Cardiac muscle cell (in vitro differentiated cells and primary cell): ENCODE measurements around the gene TTBK1. TPM values are rescaled to one million over a fixed set of nuclear protein-coding genes. Genes with fewer than 3 reads are reported as not detected.

ENCODE experiments used
- DNase-seq, 2 donors: peaks; one replicate each; pipeline versions ENCODE4 v3.0.0 to v3.0.0-alpha.2; 2010 to 2017; ENCODE audit warnings: low read depth in 1 of 2, low spot score in 1 of 2
- H3K27ac ChIP-seq: fragments of 200-600 bp; sonication (generic); 2 replicates; pipeline ENCODE4 v1.5.1; 2016
- H3K27me3 ChIP-seq: fragments of 200-600 bp; sonication (generic); 2 replicates; pipeline ENCODE4 v1.6.0; 2016; ENCODE audit warnings: control low read depth
- H3K36me3 ChIP-seq: fragments of 200-600 bp; sonication (generic); 2 replicates; pipeline ENCODE4 v1.5.1; 2016; ENCODE audit warnings: control low read depth
- H3K4me1 ChIP-seq: fragments of 200-600 bp; sonication (generic); 2 replicates; pipeline ENCODE4 v1.8.1; 2017; ENCODE audit warnings: low read depth, mild to moderate bottlenecking, mixed run types
- H3K4me3 ChIP-seq: fragments of 200-600 bp; sonication (generic); 2 replicates; pipeline ENCODE4 v1.5.1; 2016; ENCODE audit warnings: mild to moderate bottlenecking
- H3K9me3 ChIP-seq: fragments of 200-600 bp; sonication (generic); 2 replicates; pipeline ENCODE4 v1.5.1; 2017; ENCODE audit warnings: low read depth, mild to moderate bottlenecking, control low read depth
- polyA plus RNA-seq: library from polyadenylated mRNA; unstranded; fragments of >200 nt; fragmentation: Nextera tagmentation; extraction: Ambion mirVana; gene quantifications from 2 replicates; pipeline ENCODE4 v1.2.1, GENCODE V29; 2016
- total RNA-seq: library from RNA; depleted of rRNA; stranded (reverse); fragments of >200 nt; gene quantifications from 2 replicates; pipeline ENCODE4 v1.2.3, GENCODE V29; 2016
- TF ChIP-seq, protein P1 (sequence below): IDR thresholded peaks from 2 replicates; pipeline ENCODE4 v1.5.1; 2012; ENCODE audit warnings: low read depth, mild to moderate bottlenecking, low read length

TTBK1 gene
- total and polyA plus RNA-seq, 2 experiments from 2014 or later: 0.15 to 1.0 TPM

DNA sequence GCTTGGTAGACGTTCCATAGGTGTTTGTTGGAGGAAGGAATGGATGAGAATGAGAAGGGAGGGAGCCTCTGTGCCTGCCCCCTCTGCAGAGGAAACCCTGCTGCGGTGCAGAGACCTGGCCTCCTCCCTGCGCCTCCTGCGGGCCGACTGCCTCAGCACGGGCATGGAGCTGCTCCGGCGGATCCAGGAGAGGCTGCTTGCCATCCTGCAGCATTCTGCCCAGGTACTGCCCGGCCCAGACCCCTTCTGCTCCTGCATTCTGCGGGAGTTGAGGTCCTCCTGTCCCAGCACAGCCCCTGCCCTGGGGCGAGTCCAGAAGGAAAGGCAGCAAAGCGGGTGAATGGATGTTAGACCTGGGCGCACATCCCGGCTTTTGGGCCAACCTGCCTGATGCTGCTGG is 20.1 kb upstream of the TTBK1 start:
- TF ChIP-seq, protein P1, sequence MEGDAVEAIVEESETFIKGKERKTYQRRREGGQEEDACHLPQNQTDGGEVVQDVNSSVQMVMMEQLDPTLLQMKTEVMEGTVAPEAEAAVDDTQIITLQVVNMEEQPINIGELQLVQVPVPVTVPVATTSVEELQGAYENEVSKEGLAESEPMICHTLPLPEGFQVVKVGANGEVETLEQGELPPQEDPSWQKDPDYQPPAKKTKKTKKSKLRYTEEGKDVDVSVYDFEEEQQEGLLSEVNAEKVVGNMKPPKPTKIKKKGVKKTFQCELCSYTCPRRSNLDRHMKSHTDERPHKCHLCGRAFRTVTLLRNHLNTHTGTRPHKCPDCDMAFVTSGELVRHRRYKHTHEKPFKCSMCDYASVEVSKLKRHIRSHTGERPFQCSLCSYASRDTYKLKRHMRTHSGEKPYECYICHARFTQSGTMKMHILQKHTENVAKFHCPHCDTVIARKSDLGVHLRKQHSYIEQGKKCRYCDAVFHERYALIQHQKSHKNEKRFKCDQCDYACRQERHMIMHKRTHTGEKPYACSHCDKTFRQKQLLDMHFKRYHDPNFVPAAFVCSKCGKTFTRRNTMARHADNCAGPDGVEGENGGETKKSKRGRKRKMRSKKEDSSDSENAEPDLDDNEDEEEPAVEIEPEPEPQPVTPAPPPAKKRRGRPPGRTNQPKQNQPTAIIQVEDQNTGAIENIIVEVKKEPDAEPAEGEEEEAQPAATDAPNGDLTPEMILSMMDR: no peak
- no peaks in the 10 kb centered on the region for H3K9me3 ChIP-seq
- no peaks in the 10 kb centered on the region for H3K27me3 ChIP-seq
- no peak overlapping the region for H3K27ac ChIP-seq
- DNase-seq: no peak
- H3K36me3 ChIP-seq: no peaks in the 10 kb centered on the region
- H3K4me3 ChIP-seq: no peak overlapping the region
- no peaks in the 10 kb centered on the region for H3K4me1 ChIP-seq

- H3K9me3 ChIP-seq: no peaks in the 10 kb centered on the region
- H3K4me1 ChIP-seq: no peaks in the 10 kb centered on the region
- TF ChIP-seq, protein P1: no peak
- peaks cover 4% of the 10 kb centered on the region for H3K27me3 ChIP-seq
- H3K27ac ChIP-seq: peak overlapping the region; percentile 9
- H3K4me3 ChIP-seq: no peak overlapping the region
- H3K36me3 ChIP-seq: no peaks in the 10 kb centered on the region
- DNase-seq: no peak
Observed at GRCh38 chr6:43226192-43226851, 17.0 kb upstream of the TTBK1 start.

DNA sequence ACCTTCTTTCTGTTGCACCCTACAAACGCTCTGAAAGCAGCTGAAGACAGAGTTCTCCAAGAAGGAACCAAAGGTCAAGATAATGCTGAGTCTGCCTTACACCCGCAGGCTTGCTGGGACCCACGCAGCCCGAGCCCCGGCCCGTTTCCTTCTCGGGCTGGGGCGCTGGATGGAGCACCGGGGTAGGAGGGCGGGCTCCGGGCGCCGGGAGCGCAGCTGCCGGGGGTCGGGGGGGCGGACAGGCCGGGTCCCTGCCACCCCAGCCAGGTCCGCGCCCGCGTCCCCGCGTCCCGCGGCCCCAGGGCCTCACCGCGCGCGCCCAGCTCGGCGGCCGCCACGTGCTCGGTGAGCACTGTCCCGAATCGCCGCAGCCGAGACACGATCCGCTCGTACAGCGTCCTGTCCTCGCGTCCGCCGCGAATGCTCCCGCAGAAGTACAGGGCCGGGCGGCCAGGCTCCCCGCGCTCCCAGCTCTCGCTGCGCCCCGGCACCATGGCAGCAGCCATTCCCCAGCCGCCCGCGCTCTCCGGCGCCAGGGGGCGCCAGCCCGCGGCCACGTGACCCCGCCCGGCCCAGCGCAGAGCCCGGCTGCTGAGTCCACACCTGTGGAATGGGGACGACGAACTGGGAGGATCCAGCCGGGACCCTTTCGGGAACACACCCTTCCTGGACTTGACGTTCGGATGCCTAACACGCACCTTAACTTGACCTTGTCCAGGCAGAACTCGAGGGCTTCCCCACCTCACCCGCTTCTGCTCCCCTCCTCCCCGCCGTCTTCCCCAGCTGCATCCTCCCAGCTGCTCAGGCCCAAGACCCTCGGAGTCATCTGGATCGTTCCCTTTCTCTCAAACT is 14.1 kb upstream of the TTBK1 start, which contains the start of gene DNPH1:
TSS of gene DNPH1 (minus strand) at position 531 of the 852 bp plus-strand sequence. CDS start at position 506, 25 bp downstream.
- Histone ChIP-seq H3K27me3 (peaks cover 15% of the 10 kb centered on the region), H3K9me3 (no peaks in the 10 kb centered on the region), H3K27ac (no peak within 1 kb of the TSS), H3K4me1 (no peaks in the 10 kb centered on the region), H3K36me3 (no peaks in the 10 kb centered on the region), H3K4me3 (peak within 1 kb of the TSS; percentile 38)
- TF ChIP-seq, protein P1: peak; percentile 76
- DNase-seq: peak; percentile 75 to 84

- Histone ChIP-seq H3K4me1 (no peaks in the 10 kb centered on the region), H3K4me3 (no peak overlapping the region), H3K36me3 (no peaks in the 10 kb centered on the region), H3K9me3 (no peaks in the 10 kb centered on the region), H3K27ac (no peak overlapping the region), H3K27me3 (peaks cover 15% of the 10 kb centered on the region)
- no peak for DNase-seq
- TF ChIP-seq, protein P1: no peak
Observed at GRCh38 chr6:43229803-43230620, 13.3 kb upstream of the TTBK1 start.

DNA sequence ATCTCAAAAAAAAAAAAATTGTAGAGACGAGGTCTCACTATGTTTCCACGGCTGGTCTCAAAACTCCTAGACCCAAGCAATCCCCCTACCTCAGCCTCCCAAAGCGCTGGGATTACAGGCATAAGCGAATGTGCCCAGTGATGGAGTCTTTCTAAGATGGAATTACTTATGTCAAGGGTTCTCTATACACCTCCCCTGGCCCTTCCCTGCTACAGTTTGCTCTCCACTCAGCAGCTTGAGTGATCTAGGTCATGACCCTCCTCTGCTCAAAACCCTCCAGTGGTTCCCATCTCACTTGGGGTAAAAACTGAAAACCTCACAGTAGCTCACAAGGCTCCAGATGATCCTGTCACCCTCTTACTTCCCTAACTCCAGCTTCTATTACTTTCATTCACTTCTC is 12.2 kb upstream of the TTBK1 start:
- TF ChIP-seq, protein P1: no peak
- H3K27ac ChIP-seq: no peak overlapping the region
- no peak for DNase-seq
- no peaks in the 10 kb centered on the region for H3K4me1 ChIP-seq
- H3K4me3 ChIP-seq: no peak overlapping the region
- no peaks in the 10 kb centered on the region for H3K9me3 ChIP-seq
- peaks cover 15% of the 10 kb centered on the region for H3K27me3 ChIP-seq
- H3K36me3 ChIP-seq: no peaks in the 10 kb centered on the region
